Endothelial cell (in vitro differentiated cells): Measurements from ENCODE around the gene SPINK6. TPM values are rescaled to one million over a fixed set of nuclear protein-coding genes. Genes with fewer than 3 reads are reported as not detected.

Experiments used
- DNase-seq: peaks from one replicate; pipeline ENCODE4 v3.0.0; 2021; ENCODE audit warnings: low spot score
- H3K27ac Mint-ChIP-seq: one replicate; pipeline ENCODE4 v1.8.0; 2021; ENCODE audit warnings: mixed read lengths, inconsistent platforms; ENCODE audit not compliant: unreplicated experiment
- H3K27me3 Mint-ChIP-seq: one replicate; pipeline ENCODE4 v1.8.0; 2021; ENCODE audit warnings: mild to moderate bottlenecking, moderate library complexity, mixed read lengths, inconsistent platforms; ENCODE audit not compliant: unreplicated experiment
- H3K36me3 Mint-ChIP-seq: one replicate; pipeline ENCODE4 v1.8.0; 2021; ENCODE audit warnings: mild to moderate bottlenecking, low read depth, mixed read lengths, inconsistent platforms; ENCODE audit not compliant: unreplicated experiment
- H3K4me1 Mint-ChIP-seq: one replicate; pipeline ENCODE4 v1.8.0; 2021; ENCODE audit warnings: mild to moderate bottlenecking, mixed read lengths, inconsistent platforms; ENCODE audit not compliant: unreplicated experiment
- H3K4me3 Mint-ChIP-seq: one replicate; pipeline ENCODE4 v1.8.0; 2021; ENCODE audit warnings: mild to moderate bottlenecking, mixed read lengths, inconsistent platforms; ENCODE audit not compliant: unreplicated experiment
- H3K9me3 Mint-ChIP-seq: one replicate; pipeline ENCODE4 v1.8.0; 2021; ENCODE audit warnings: mixed read lengths, inconsistent platforms; ENCODE audit not compliant: unreplicated experiment
- total RNA-seq: library from RNA; stranded (reverse); fragmentation: NEBNext Ultra II Directional; extraction: Animal tissue kit (Norgen Biotek cat#: 25700); gene quantifications from one replicate; pipeline ENCODE4 v1.2.1, GENCODE V29; 2021; ENCODE audit not compliant: unreplicated experiment
- TF ChIP-seq, protein P1 (sequence below): fragments of 200-600 bp; sonication (generic); IDR thresholded peaks from one replicate; pipeline ENCODE4 v1.5.0; 2021; ENCODE audit warnings: antibody characterized with exemption; ENCODE audit not compliant: unreplicated experiment

The SPINK6 gene
- total RNA-seq, 1 donor from 2014 or later = not detected

DNA sequence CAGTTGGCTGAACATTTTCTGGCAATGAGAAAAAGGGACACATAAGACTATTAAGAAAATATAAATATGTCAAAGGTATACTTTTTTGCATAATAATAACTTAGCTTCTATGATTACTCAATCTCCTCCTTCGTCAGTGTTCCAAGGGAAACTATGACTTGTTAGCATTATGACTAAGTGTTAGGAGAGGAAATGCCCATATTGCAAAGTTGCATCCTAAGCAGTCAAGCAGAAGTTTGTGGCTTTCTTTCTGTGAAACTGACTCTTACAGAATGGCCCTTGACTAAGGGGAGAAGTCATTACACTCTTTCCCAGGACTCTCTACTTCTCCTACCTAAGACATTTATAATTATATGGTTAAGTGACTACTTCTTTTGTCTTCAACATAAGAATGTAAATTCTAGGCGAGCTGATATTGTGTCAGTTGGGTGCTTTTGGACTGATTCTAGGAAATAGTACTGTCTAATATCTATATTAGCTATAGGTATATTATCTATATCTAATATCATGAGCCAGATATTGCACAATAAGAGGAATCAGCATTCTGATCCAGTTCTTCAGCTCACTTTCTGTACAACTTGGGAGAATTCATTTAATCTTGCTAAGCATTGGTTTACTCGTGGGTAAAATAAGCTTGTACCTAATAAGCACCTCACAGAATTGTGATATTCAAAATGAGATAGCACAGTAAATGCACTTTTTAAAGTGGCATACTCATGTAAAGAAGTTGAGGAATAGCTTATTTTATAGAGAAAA, 16.4 kb upstream of the SPINK6 start:
- no peaks in the 10 kb centered on the region for H3K36me3 Mint-ChIP-seq
- TF ChIP-seq, protein P1, sequence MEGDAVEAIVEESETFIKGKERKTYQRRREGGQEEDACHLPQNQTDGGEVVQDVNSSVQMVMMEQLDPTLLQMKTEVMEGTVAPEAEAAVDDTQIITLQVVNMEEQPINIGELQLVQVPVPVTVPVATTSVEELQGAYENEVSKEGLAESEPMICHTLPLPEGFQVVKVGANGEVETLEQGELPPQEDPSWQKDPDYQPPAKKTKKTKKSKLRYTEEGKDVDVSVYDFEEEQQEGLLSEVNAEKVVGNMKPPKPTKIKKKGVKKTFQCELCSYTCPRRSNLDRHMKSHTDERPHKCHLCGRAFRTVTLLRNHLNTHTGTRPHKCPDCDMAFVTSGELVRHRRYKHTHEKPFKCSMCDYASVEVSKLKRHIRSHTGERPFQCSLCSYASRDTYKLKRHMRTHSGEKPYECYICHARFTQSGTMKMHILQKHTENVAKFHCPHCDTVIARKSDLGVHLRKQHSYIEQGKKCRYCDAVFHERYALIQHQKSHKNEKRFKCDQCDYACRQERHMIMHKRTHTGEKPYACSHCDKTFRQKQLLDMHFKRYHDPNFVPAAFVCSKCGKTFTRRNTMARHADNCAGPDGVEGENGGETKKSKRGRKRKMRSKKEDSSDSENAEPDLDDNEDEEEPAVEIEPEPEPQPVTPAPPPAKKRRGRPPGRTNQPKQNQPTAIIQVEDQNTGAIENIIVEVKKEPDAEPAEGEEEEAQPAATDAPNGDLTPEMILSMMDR = no peak
- H3K9me3 Mint-ChIP-seq = no peaks in the 10 kb centered on the region
- DNase-seq = no peak
- no peak overlapping the region for H3K27ac Mint-ChIP-seq
- H3K4me1 Mint-ChIP-seq = no peaks in the 10 kb centered on the region
- H3K27me3 Mint-ChIP-seq = peaks cover 3% of the 10 kb centered on the region
- no peak overlapping the region for H3K4me3 Mint-ChIP-seq

DNA sequence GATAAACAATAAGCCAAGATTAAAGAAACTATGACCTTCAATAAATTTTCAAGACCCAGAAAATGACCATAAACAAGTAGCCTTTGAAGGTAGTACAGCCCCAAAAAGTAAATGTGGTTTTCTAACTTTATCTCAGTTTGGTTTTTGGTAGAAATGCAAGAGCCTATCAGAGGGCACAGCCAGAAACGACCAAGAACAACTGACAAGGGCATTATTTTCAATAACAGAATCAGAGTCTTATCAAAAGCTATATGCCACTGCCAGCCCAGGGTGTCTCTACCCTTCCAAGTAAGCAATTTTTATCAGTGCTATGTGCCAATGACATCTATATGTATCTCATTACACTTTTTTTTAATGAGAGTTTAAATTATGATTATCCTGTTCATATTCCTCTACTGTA, 11.8 kb upstream of the SPINK6 start:
- TF ChIP-seq, protein P1 = no peak
- Mint-ChIP-seq H3K27ac (no peak overlapping the region), H3K4me1 (no peaks in the 10 kb centered on the region), H3K9me3 (no peaks in the 10 kb centered on the region), H3K36me3 (no peaks in the 10 kb centered on the region), H3K4me3 (no peak overlapping the region), H3K27me3 (peaks cover 3% of the 10 kb centered on the region)
- DNase-seq = no peak

DNA sequence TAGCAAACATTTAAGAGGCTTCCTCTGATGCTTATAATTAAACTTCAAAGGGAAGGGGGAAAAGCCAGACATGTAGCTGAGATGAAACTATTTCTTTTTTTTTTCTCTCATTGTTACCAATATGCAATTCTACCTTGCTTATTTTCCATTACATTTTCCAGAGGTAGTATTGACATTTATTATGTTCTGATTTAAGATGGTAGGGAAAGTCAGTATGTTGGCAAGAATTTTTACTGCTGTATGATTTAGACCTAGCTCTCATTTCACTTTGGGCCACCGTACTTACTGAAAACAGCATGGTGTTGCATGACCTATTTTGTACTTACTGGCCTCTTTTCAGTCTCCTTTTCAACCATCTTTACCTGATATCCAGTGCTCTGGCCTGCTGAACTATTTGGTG, 9.6 kb upstream of the SPINK6 start:
- peaks cover 2% of the 10 kb centered on the region for H3K27me3 Mint-ChIP-seq
- H3K4me3 Mint-ChIP-seq = no peak overlapping the region
- H3K27ac Mint-ChIP-seq = no peak overlapping the region
- H3K36me3 Mint-ChIP-seq = no peaks in the 10 kb centered on the region
- no peak for DNase-seq
- no peaks in the 10 kb centered on the region for H3K4me1 Mint-ChIP-seq
- H3K9me3 Mint-ChIP-seq = no peaks in the 10 kb centered on the region
- TF ChIP-seq, protein P1 = no peak

DNA sequence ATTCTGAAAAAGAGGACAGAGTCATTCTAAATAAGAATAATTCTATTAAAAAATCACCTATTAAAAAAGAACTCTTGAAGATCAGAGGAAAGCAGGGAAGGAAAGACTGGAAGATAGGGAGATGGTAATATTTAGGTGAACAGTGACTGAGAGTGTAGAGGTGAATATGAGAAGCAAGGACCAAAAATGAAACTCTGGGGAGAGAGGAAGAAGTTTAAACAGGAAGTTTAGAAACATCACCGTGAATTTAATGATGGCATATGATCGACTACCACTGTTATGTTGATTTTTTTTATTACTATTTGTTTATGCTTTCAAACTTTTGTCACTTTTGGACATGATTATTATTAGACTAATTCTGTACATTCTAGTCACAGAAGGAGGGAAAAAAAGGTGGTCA, 1.7 kb upstream of the SPINK6 start:
- Mint-ChIP-seq H3K27ac (no peak overlapping the region), H3K27me3 (no peaks in the 10 kb centered on the region), H3K4me1 (no peaks in the 10 kb centered on the region), H3K4me3 (no peak overlapping the region), H3K36me3 (no peaks in the 10 kb centered on the region), H3K9me3 (no peaks in the 10 kb centered on the region)
- DNase-seq = no peak
- TF ChIP-seq, protein P1 = no peak

DNA sequence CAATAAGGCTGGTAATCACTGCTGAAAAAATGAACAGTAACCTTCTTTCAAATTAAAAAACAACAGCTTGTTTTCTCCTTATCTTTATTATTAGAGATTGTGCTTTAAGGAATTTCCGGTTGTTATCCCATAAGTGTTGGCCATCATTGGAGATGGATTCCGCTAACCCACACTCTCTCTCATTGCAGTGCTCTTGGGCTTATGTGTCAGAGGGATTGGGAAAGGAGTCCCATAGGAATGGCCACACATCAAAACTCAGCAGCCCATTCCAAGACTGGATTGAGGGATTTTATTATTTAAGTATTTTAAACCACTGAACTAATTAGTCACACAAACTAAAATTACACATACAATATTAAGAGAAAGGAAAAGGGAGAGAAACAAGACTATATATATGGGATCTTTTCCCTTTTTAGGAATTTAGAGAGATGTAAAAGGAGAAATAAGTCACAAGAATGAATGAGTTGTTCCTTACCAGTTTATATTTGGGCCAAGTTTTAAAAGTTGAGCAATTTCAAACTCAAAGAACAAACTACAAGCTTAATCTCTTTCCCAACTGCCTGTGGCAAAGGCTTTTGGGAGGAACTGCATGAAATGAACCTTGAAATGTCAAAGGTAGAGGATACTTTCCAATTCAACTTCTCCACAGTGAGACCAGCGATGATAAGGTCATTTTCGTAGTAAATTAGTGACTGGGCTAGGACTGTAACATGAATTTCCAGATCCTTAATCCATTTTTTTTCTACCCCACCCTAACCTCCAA, 2.4 kb downstream of the SPINK6 start:
- Mint-ChIP-seq H3K4me3 (no peak overlapping the region), H3K9me3 (no peaks in the 10 kb centered on the region), H3K27me3 (no peaks in the 10 kb centered on the region), H3K27ac (no peak overlapping the region), H3K36me3 (no peaks in the 10 kb centered on the region), H3K4me1 (peaks cover 5% of the 10 kb centered on the region)
- DNase-seq = no peak
- TF ChIP-seq, protein P1 = no peak
